Stimulated activated CD4-positive, alpha-beta T cell treated with anti-CD3 and anti-CD28 coated beads, Interleukin-4, amount 100 ng/mL, for 48 hours (primary cell): ENCODE results near the gene BZW2.
A peak's percentile ranks its signal among the peaks of the same experiment; 100 is the strongest.

Source experiments
- DNase-seq, 2 donors: peaks; one replicate each; pipeline ENCODE4 v3.0.0-alpha.2; 2020; ENCODE audit warnings: low read depth in 2 of 2

Gene BZW2

DNA sequence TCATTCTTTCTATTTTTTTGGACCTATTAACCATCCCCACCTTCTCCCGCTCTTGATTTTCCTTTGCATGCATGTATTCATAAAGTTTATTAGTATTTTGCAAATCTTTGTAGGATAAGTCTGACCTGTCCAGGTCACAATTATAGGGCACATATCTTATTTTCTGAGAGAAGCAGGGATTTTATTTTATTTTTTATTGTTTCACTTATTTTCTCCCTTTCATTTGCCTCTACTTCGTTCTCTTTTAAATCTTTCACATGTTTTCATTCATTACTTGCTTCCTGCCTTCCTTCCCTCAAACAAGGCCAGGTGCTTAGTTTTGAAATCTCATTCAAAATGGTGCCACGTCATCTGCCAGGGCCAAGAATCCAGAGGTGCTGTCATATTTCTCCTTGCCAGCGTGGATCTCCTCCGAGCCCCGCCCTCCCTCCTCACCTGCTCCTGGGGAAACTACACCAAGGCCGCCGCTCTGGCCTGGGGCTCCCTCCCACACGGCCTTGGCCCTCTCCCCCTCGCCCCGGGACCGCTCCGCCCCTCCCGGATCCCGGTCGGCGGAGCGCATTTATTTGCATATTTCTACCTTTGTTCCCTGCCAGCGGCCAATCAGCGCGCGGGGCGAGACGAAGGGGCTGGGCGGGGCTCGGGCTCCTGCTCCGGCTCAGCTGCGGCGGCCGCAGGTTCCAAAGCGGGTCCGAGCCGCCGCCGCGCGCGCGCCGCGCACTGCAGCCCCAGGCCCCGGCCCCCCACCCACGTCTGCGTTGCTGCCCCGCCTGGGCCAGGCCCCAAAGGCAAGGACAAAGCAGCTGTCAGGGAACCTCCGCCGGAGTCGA is 107.3 kb downstream of the BZW2 start, which contains the start of gene TSPAN13:
TSPAN13 (plus strand) TSS at position 654 of the 830 bp plus-strand sequence. CDS start 213 bp downstream, outside the sequence.
- peak; percentile 57 to 61 for DNase-seq

- DNase-seq, result peak in 1 of 2 donors; percentile 4
Observed at GRCh38 chr7:16753932-16754855, 108.2 kb downstream of the BZW2 start.

- no peak for DNase-seq
Observed at GRCh38 chr7:16754856-16755317, 108.9 kb downstream of the BZW2 start.

DNA sequence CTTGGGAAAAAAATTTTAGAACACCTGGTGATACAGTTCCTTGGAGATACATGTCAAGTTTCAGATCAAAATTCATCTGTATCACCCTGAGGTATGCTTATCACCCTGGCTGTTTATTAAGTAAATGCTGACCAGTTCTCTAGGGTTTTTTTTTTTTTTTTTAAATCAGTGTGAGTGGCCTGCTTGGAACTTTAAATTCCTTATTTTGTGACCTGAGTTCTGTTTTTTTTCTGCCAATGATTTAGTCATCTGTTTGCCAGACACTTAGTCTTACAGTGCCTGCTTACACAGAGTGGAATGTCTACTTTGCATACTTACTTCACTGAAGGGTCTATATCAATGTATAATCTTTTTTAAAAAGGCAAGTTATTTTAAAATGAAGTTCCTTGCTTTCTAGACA is 109.4 kb downstream of the BZW2 start:
- DNase-seq, result no peak
